ENCODE results near the gene ENO2.

GRCh38 chr12:6961695-6962284, 47.4 kb downstream of the ENO2 start:
- TF ChIP-seq POLR2A (IDR thresholded peaks at IDR 0.05; ENCODE audit: low read length), result peak; percentile 86
- no peak for TF ChIP-seq GATA1 (IDR thresholded peaks at IDR 0.05; ENCODE audit: low read depth, low read length)

Measured in erythroblast (primary cell).